Ramos (cell line): Measurements from ENCODE around the gene RHBDL1.

Experiments
- in situ Hi-C: fragments of 300-500 bp; cut with MboI; formaldehyde crosslinking; loops from one replicate; pipeline ENCODE4 v1.14.3; 2022; ENCODE audit warnings: low sequenced_read_pairs; ENCODE audit not compliant: unreplicated experiment

The RHBDL1 gene

DNA sequence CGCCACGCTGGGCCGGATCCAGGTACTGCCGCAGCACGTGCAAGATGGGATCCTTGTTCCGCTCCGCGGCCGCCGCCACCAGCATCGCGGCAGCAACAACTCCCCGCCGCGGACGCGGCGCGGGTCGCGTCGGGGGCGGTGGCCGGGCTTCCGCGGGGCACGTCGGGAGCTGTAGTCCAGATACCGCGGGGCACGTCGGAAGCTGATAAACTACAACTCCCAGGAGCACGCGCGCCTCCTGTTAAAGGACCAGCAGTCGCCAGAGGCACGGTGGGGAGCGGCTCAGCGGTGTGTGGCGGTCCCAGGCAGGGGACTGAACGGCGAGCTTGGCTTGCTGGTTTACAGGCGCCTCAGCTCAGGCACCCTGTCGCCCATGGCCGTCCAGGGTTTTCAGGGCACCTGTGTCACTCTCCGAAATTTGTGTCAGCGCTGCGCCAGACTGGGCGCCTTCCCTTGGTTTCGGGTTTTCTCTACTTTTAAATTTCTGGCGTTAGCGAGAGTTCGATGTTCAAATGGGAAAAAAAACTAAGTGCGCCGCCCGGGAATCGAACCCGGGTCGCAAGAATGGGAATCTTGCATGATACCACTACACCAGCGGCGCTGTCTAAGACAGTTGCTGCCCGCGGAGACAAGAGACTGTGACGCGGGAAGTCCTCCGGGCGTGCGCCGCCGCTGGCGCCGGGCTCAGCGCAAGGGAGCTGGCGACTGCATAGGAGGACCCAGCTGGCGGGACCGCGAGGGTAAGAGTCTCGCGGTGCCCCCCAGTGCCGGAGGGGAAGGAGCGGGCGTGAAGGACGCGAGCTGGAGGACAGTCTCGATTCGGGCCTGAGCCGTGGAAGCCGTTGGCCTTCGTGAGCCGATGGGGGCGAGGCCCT is 39.0 kb upstream of the RHBDL1 start, which contains the start of gene METTL26:
Gene METTL26 (minus strand): TSS at position 100 of the 875 bp plus-strand sequence. CDS start 15 bp downstream, at position 85.
- in situ Hi-C loops: no loop called here

DNA sequence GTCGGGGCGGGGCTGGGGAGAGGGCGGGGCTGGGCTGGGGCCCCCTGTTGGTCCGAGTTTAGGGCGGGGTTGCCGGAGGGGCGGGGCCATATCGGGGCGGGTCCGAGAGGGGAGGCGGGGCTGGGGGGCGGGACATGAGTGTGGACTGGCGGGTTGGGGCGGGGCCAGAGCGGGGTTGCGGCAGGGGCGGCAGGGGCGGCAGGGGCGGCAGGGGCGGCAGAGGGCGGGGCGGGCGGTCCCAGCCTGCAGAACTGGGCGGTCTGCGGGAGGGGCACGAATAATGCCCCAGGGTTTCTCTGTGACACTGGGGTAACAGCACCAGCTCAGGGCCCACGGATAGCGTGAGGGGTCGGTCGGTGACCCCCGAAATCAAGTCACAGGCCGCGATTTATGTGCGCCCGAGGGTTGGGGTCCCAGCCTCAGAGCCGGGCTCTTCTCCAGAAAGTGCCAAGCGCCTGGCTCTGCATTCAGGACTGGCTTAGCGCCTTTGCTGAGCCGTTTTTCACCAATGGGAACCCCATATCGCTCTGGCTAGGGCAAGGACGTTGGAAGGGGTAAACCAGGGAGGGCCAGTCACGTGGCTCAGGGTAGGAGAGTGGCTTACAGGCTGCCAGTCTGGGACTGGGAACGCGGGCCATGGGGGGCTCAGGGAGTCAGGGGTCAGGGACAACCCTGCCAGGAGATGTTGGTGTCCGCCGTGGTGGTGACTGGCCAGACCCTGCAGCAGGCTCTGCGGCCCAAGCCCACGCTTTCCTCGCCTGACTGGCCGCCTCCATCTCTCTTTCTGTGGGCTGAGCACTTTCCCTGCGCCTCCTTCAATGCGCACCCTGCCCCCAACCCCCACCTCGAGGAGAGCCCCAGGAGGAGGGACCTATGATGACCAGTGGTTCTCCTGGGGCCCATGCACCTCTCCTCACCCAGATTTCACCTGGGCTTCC is 38.1 kb upstream of the RHBDL1 start:
- in situ Hi-C loops: no loop called here

DNA sequence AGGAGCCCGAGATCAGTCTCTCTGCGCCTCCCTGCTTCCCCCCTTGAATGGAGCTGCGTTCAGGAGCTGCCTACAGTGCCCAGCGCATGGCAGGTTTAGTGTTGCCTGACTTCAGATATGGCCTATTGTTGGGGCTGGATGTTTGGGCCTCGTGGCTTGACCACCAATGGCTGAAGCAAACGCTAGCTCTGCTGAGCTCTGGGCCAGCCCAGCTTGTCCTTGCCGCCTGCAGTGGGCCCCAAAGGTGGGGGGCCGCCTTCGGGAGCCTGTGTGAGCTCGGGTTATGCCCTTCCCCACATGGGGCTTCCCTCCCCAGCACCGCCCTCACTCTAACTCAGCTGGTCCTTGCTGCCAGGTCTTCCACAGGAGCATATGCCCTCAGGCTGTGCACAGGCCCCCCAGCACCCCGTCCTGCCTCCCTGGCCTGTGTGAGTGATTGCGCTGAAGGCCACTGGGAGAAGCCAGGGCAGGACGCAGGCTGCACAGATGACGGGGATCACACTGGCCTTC is 37.4 kb upstream of the RHBDL1 start:
- in situ Hi-C loops: no loop called here

DNA sequence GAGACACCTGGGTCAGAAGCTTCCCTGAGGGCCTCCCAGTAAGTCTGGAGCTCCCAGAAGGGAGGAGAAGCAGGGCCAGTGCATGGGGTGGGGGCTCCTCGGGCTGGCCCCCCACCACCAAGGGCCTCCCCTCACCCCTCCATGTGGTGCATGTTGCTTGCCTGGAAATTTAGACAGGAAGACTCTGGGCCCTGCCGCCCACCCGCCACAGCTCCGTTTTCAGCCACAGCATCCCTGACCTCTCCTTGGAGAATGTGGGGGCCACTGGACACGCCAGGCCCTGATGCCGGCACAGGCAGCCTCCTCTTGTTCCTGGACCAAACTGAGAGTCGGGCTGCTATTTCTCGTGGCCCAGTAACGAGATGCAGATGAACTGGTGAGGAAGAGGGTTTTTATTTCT is 36.6 kb upstream of the RHBDL1 start:
- in situ Hi-C loops: no loop called here

DNA sequence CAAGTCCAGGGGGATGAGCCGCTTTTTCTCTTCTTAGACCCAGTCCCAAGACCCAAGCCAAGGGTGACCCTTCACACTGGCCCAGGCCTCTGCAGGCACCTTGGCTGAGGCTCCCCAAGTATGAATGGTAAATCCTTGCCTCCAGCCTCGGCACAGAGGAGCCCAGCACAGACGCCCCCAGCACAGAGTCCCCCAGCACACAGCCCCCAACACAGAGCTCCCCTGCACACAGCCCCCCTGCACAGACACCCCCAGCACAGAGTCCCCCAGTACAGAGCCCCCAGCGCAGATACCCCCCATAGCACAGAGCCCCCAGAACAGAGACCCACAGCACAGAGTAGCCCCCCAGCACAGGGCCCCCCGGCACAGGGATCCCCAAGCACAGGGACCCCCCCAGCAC is 34.9 kb upstream of the RHBDL1 start:
- in situ Hi-C loops: no loop called here

DNA sequence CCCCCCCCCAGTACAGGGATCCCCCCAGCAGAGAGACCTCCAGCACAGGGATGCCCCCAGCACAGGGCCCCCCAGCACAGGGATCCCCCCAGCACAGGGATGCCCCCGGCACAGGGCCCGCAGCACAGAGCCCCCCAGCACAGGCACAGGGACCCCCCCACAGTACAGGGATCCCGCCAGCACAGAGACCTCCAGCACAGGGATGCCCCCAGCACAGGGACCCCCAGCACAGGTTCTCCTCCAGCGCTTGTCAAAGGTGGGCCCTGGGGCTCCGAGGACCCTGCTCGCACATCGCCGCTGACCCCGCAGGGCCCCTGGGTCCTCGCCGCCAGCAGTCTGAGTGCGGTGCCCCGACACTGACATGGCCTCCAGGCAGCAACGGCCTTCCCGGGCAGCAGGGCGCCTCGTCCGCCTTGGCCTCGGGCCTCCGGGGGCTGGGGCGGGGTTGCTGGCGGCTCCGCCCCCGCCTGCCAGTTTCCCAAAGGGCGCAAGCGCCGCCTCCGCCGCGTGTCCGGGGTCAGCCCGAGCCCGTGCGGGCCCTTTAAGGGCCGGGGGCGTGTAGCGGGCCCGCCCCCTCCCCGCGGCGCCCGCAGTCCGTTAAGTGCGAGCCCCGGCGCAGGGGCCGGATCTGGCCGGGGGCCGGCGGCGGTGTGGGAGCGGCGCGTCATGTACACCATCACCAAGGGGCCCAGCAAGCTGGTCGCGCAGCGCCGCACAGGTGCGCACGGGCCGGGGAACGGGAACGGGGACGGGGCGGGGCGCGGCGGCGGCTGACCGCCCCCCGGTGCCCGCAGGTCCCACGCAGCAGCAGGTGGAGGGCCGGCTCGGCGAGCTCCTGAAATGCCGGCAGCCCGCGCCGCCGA is 33.9 kb upstream of the RHBDL1 start, which contains the start of gene MCRIP2:
Gene MCRIP2 (plus strand): TSS at position 503 of the 863 bp plus-strand sequence. CDS start 164 bp downstream, at position 667.
- in situ Hi-C loops: no loop called here

DNA sequence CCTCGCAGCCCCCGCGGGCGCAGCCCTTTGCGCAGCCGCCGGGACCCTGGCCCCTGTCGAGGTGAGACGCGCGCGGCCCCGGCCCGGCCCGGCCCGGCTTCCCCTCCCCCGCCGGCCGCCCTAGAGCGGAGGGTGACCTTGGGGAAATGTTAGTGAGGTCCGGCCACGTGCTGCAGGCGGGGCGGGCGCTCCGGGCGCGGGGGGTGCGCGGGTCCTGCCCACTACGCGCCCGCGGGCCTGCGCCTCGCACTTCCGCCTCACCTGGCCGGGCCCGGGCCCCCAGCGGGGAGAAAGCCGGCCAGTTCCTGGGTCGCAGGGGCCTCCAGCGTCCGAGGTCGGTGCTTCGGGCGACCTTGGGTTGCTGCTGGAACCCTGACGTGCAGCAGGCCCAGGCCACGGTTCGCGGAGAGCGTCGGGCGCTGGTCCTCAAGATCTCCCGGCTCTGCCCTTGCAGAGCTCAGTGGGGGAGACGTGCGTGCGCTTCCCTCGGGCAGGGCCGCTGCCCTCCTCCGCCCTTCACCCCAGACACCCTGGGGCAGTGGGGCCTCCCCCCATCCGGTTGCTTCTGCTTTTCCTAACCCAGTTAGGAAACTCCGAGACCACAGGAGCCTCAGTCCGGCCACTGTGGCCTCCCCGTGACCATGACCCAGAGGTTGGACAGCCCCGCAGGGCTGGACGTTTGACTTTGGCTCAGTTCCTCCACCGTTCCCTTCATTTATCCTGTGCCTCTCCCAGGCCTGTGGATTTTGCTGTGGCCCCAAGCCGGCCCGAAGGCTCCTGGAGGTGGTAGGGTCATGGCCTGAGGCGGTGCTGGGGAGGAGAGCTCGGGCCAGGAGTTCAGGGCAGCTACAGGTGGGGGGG is 33.1 kb upstream of the RHBDL1 start:
- in situ Hi-C loops: no loop called here

DNA sequence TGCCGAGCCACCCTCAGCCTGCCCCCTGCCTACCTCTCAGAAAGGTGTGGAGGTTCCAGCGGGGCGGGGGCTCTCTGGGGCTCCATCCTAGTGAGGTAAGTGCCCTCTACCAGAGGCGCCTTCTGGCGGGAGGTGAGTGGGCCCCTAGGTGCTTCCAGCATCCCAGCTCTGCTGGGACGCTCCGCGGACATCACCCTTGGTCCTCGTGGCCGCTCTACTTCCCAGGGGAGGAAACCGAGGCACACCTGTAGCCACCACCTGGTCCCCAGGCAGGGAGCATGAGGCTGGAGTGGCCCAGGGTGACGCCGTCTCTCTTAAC is 32.5 kb upstream of the RHBDL1 start:
- in situ Hi-C loops: no loop called here

DNA sequence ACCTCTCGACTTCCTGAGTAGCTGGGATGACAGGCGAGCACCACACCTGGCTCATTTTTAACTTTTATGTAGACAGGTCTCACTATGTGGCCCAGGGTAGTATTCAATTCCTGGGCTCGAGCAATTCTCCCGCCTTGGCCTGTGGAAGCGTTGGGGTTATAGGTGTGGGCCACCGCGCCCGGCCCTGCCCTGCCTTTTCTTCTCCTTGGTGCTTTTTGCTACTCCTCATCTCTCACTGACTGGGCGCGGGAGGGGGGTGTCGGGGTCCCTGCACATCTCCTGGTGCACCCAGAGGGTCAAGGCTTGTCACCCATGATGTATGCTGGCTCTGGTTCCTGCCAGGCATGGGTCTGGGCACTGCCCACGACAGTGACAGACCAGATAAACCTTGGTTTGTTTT is 30.9 kb upstream of the RHBDL1 start:
- in situ Hi-C loops: no loop called here

DNA sequence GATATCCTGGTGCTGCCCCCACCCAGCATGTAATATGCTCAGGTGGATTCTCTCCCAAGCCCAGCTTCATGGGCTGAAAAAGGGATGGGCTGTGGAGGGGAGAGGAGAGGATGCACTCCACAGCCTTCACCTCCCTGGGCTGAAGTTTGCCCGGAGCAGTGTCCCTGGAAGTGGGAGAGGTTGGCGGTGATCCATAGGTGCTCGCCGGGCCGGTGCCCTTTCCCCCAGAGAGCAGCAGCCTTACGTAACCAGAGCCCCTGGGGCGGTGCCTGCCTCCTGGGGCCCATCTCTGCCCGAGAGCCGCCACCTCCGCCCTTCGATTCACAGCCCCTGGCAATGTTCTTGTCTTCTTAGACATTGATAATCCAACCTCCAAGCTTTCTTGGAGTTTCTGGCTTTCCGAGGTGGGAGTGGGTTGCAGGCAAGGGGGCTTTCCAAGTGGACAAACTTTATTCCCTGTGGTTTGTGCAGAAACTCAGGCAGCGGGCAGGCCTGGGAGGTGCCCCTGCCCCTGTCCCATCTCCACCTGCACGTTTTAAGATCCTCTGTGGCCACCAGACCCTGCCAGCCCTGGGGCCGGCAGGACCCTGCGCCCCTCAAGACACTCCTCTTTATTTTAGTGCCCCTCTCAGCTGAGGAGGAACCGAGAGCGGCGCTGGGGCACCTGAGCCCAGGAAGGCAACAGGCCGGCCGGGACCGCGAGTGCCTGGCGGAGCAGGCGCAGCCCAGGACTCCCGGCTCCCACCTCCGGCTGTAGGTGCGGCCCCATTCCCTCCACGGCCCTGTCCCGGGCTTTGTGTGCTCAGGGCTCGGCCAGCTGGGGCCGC is 29.4 kb upstream of the RHBDL1 start:
- in situ Hi-C loops: no loop called here

DNA sequence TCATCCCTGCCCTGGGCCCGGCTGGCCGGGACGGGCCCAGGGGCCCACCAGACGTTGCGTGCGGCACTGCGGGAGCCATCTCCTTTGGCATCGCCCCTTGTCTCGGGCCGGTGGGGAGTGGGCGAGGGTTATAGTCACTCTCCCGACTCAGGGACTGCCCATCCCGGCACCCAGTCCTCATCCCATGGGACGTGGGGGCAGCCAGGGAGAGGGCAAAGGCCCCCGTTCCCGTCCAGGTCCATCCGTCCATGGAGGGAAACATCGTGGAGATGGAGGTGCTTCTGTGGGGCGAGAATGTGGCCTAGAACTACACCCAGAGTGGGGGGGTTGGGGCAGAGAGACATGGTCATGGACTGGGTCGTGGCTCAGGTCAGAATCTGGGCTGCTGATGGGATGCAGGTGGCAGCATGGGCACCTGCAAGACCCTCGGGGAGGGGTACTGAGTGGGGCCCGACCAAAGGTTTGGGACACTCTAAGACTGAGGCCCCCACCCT is 28.7 kb upstream of the RHBDL1 start:
- in situ Hi-C loops: no loop called here

DNA sequence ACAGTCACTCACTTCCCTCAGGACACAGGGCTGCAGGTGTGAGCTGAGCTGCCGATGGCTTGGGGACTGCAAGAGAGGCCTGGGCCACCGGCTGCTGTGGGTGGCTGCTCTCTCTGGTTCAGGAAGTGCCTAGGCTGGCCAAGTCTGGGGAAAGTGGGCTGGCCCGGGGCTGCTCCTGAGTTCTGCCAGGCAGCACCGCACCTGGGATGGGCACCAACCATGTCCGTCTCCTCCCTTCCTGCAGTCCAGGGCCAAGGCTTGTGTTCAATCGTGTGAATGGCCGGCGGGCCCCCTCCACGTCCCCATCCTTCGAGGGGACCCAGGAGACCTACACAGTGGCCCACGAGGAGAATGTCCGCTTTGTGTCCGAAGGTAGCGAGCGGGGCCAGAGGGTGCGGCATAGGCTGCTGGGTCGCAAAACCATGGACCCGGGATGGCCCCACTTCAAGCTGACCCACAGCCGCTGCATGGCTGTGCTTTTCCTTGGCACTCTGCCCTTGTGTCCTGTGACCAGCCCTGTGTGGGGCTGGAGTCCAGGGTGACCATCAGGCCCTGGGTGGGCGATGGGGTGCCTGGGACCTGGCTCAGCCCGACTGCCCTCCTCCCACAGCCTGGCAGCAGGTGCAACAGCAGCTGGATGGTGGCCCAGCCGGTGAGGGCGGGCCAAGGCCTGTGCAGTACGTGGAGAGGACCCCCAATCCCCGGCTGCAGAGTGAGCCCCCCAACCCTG is 28.1 kb upstream of the RHBDL1 start:
- in situ Hi-C loops: no loop called here

DNA sequence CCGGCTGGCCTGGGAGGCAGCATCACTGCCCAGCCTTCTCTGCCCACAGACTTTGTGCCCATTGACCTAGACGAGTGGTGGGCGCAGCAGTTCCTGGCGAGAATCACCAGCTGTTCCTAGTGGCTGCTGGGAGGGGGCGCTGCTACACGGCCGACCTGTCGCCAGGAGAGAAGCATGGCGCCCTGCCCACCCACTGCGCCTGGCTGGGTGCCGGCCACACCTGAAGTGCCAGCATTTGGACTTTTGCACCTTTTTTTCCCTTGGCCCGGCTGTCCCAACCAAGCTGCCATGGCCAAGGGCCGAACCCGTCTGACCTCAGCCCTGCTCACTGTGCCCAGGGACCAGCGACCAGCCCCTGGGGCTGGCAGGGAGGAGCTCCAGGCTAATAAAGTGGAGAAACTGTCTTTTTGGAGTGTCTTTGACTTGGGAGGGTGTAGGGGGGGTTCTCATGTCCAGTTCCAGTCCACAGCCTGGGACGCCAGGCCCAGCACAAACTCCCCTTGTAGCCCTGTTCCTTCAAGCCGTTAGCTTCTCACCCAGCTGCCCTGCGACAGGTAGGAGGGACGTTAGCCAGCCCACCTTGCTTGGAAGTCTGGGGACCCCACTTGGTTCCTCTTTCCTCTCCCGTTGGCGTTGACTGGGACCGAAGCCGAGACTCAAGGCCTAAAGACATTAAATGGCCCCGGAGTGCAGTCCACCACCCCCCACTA is 27.2 kb upstream of the RHBDL1 start:
- in situ Hi-C loops: no loop called here

DNA sequence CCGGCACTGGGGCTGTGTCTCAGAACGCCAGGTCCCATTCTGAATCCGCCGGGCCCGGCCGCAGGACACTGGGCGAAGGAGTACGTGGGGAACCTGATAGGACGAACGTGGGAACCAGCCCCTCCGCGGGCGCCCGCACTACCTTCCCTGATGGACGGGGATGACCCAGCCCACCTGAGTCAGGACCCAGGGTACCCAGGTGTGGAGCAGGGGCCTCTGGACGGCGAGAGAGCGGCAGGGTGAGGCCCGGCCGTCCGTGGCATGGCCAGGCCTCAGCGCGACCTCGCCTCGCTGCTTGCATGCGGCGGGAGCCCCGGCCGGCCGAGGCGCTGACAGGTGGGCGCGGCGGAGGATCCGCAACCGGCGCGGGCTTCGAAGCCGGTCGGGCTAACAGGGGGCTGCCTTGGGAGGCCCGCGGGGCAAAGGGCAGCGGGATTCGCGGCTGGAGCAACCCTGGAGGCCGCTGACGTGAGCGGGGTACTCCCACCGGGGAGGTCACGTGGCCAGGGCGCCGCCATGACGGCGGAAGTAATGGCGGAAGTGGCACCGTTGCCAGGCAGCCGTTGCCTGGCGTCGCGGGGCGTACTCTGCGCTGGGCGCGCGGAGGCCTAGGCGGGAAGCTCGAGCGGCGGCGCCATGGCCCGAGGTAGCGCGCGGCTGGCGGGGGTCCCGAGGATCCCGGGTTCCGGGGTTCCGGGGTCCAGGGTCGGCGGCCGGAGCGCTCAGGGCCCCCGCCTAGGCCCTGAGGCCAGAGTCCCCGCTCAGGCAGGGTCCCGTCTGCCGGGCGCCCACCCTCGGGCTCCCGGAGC is 26.5 kb upstream of the RHBDL1 start, which contains the start of gene WDR90:
Gene WDR90 (plus strand): TSS at position 585 of the 809 bp plus-strand sequence. CDS start 52 bp downstream, at position 637.
- in situ Hi-C loops: no loop called here

DNA sequence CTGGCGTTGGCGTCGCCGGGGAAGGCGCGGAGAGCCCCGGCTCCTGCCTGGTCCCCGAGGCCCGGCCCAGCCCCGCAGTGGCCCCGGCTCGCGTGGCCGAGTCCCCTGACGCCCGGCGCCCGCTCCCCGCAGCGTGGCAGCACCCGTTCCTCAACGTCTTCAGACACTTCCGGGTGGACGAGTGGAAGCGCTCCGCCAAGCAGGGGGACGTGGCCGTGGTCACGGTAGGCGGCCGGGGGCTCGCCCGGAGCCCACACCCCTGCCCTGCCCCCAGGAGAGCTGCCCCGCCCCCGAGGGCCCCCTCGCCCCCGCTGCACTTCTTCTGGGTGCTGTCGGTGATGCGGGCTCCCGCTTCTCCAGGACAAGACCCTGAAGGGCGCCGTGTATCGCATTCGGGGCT is 25.8 kb upstream of the RHBDL1 start:
- in situ Hi-C loops: no loop called here

DNA sequence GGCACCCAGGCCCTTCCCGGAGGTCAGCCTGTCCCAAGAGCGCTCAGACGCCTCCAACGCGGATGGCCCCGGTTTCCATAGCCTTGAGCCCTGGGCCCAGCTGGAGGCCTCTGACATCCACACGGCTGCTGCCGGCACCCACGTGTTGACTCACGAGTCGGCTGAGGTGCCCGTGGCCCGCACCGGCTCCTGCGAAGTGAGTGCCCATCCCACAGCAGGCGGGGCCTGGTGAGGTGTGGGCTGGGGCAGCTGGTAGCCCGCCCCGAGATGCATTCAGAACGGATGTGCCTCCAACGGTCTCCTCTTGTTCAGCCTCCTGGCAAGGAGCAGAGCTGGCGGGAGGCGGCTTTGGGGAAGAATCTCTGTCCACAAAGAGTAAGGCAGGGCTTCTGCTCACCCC is 23.6 kb upstream of the RHBDL1 start:
- in situ Hi-C loops: no loop called here
